Stromal cell of bone marrow (primary cell): ENCODE measurements around the gene LEPR.
"Not testable (repeated sequence)": the region's sequence is repeated elsewhere in the genome, so short reads cannot be mapped to it uniquely, and the experiment has no call there.

Source experiments
- DNase-seq: peaks from one replicate; pipeline ENCODE4 v3.0.0-alpha.2; 2012; ENCODE audit warnings: low read depth

The LEPR gene

GRCh38 chr1:65437616-65438015 lies 17.1 kb downstream of the LEPR start:
- DNase-seq = no peak

GRCh38 chr1:65440322-65440900 lies 19.9 kb downstream of the LEPR start:
- no peak for DNase-seq

- no peak for DNase-seq
These were observed 20.4 kb downstream of the LEPR start for GRCh38 chr1:65440915-65441314.

GRCh38 chr1:65441464-65441863 lies 21.0 kb downstream of the LEPR start:
- no peak for DNase-seq

- no peak for DNase-seq
These were observed 22.0 kb downstream of the LEPR start for GRCh38 chr1:65442442-65442841.

GRCh38 chr1:65443647-65444046 lies 23.2 kb downstream of the LEPR start:
- no peak for DNase-seq

GRCh38 chr1:65444128-65444640 lies 23.7 kb downstream of the LEPR start:
- no peak for DNase-seq

- no peak for DNase-seq
These were observed 25.4 kb downstream of the LEPR start for GRCh38 chr1:65445837-65446236.

- DNase-seq = no peak
These were observed 28.9 kb downstream of the LEPR start for GRCh38 chr1:65449214-65449823.

GRCh38 chr1:65455678-65456077 lies 35.2 kb downstream of the LEPR start:
- DNase-seq = not testable (repeated sequence)

GRCh38 chr1:65456481-65456880 lies 36.0 kb downstream of the LEPR start:
- no peak for DNase-seq

- no peak for DNase-seq
These were observed 37.4 kb downstream of the LEPR start for GRCh38 chr1:65457868-65458267.

GRCh38 chr1:65458730-65459396 lies 38.4 kb downstream of the LEPR start:
- DNase-seq = no peak

GRCh38 chr1:65459397-65459768 lies 38.9 kb downstream of the LEPR start:
- no peak for DNase-seq

GRCh38 chr1:65465837-65466236 lies 45.4 kb downstream of the LEPR start:
- not testable (repeated sequence) for DNase-seq

GRCh38 chr1:65467536-65467935 lies 47.1 kb downstream of the LEPR start:
- no peak for DNase-seq

- DNase-seq = no peak
These were observed 48.8 kb downstream of the LEPR start for GRCh38 chr1:65469126-65469888.

GRCh38 chr1:65469889-65470340 lies 49.4 kb downstream of the LEPR start:
- DNase-seq = peak; percentile 77
